Activated gamma-delta T cell treated with Interleukin-2 at 50 U/mL for 16 hours (primary cell): ENCODE data around the gene VEPH1.

Experiments
- DNase-seq: peaks from one replicate; pipeline ENCODE4 v3.0.0-alpha.2; 2020

The VEPH1 gene

DNA sequence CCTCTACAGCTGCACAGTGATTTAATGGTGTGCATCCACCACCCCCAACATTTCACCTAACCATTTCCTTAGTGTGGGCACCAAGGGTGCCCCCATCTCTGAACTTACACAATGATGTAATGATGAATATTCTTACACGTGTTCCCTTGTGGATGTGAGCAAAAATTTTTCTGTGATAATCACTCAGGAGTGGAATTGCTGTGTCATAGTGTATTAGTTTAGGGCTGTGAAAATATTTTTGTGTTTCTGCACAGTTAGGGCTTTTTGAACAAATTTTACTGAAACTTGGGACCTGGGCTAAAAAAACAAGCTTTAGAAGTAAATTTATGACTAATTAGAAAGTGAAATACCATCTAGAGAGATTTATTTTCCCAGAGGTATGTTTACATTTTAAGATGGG is 208.7 kb downstream of the VEPH1 start:
- no peak for DNase-seq

DNA sequence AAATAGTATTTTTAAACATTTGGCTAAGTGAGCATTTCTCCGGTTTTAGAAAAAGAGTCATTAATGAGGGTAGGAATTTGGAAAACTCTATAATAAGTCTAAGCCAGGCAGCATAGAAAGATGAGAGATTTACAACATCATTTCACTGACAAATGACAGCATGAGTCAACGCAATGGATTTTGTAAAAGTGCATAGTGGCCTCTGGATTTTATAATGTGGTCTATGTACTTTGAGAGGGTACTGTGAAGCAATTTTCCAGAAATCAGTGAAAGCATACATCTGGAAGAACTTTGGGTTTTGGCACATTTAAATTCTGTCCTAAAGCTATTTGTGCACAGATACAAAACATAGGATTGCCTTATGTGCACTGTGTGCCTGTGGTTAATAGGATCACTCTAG is 212.4 kb downstream of the VEPH1 start:
- no peak for DNase-seq

DNA sequence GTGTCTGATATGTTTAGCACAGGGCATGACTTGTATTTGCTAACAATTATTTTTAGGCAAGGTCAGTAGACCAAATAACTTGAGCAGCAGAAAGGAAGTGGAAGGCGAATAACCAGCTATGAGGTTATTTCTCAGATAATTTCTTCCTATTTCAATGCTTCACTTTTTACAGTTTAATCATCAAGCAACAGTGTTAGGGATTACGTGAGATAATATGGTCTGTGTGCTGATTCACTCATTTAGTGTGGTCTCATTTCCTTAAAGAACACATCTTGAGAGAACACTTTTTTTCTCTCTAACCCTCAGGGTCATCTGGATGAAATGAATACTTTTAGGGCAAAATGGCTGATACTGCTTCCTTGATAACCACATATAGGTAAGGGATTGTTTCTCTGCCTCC is 217.2 kb downstream of the VEPH1 start:
- DNase-seq: no peak

DNA sequence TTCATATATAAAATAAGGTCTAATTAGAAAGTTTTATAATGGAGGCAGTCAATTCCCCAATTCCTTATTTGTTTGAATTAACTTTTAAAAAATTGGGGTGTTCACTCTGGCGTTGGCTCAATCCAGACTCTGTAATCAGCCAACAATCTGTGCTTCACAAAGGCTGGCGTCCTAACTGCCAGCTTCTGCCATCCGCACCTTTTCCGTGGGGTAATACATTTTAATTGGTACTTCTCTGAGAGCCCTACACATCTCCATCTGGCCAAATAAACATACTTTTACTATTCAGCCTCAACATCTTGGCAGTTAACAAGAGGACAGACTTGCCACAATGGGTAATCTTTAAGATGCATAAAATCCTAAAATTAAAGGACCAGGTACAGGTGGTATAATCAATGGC is 218.1 kb downstream of the VEPH1 start:
- DNase-seq: no peak

DNA sequence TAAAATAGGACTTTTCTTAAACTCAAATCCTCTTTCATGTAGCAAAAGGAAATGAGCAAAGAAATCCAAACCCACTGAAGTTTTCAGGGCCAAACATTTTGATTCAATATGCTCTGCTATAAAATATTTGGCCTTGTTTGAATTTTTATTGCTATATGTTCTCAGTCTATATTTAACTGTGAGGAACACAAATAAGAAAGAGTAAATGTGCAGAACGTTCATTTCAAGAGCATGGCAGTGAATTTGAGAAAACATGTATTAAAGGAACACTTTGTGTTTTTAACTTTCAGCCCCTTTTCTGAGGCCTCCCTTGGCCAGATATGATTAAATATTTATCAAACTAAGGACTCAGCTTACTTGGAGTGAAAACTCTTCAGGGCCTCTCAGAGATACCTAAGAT is 218.5 kb downstream of the VEPH1 start:
- no peak for DNase-seq

DNA sequence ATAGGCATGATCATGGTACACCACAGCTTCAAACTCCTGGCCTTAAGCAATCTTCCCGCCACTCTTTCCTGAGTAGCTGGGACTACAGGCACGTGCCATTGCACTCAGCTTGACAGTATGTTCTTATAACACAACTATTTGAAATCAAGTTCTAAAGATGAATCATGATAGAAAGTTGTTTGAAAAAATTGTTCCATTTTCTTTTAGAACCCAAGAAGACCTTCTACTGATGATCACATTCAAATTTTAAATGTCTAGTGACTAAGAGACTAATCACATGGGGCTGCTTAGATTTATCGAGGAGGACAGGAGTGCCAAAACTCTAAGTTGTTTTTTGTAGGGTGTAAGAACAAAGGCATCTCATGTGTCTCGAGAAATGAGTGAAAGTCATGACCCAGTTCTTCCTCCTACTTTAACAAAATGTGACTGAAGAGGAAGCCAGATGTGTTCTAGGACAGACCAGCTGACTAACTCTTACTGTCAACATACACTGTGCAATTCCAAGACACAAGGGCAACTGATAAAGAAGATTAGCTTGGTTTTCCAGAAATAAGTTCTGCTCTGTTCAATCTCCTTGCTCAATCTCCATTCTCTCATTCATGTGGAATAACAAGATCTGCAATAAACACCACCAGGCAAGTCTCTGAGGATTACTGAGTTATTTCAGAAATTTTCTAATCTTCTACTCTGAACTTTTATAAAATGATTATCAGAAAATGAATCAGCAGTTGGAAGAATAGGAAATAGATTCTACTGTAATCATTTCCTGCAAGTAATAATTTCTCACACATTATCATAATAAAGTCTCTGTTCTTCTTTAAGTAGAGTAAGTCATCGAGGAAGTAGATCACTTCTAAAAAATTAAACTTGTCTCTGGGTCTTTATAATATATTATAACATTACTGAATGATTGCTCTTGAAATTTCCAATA is 220.7 kb downstream of the VEPH1 start:
- DNase-seq: no peak

DNA sequence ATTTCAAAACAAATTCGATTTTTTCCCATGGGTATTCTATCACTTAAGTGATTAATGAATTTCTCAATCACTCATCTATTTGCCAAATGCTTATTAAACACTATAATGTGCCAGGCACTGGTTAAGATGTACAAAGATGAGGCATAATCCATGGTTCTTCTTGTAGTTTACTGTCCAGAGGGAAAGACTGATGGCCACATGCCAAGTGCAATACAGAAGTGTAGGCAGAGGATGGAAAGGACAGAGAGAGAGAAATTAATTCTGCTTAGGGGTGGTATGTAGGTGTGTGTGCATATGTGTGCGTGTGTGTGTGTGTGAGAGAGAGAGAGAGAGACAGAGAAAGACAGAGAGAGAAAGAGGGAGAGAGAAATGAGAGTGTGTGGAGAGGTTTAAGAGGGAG is 222.4 kb downstream of the VEPH1 start:
- DNase-seq: no peak

DNA sequence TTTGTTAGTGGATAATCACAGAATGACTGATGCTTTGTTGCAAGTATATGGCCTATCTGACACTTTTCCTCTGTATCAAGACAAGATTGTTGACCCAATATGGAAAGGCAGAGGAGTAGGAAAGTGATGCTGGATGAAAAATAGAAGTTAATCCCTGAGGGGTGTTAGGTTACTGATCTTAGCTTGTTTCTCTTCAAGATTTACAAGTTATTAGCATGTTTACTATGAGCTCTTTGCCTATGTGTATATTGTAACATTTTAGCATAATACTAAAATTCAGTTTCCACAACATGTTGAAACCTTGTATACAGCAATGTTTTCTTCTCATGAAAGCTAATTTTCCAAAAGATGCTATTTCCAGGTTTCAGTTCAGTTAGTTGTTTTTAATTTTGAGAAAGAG is 222.9 kb downstream of the VEPH1 start:
- DNase-seq: no peak

DNA sequence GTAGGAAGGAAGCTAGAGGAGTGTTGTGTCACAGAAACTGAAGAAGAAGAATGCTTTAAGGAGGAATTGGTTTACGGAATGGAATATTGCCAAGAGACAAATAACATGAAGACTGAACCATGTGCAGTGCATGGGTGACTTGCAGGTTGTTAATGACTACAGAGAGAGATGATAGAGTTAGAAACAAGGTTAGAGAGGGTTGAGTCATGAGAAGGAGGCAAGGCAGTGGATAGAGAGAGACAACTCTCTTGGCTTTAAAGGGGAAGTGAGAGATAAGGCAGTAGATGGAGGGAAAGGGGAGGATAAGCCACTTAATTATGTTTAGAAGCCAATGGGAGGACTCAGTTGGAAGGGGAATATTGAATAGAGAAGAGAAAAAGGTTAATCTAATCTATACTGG is 224.0 kb downstream of the VEPH1 start:
- DNase-seq: no peak

DNA sequence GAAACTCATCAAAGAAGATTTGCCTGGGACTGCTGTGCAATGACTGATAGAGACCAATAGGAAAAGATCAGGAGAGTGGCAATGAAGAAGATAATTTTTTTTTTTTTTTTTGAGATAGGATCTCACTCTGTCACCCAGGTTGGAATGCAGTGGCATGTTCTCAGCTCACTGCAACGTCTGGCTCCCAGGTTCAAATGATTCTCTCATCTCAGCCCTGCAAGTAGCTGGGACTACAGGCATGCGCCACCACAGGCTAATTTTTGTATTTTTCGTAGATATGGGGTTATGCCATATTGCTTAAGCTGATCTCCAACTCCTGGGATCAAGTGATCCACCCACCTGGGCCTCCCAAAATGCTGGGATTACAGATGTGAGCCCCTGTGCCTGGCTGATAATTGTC is 226.4 kb downstream of the VEPH1 start:
- no peak for DNase-seq

DNA sequence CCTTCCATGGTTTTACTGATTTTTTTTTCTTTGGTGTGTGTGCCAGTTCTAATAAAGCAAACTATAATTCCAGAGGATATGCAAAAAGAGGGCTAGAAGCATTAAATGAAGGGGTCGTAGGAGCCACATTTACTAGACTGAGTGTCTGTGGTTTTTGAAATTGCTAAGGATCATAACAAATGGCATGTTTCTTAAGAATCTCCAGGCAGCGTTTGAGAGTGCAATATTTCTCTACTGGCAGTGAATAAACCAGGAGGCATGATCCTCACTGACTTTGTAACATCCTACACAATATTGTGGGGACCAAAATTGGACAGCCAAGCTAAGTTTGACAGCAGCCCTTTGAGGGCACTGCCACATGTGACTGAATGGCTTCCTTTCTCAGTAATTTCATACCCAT is 227.4 kb downstream of the VEPH1 start:
- no peak for DNase-seq

DNA sequence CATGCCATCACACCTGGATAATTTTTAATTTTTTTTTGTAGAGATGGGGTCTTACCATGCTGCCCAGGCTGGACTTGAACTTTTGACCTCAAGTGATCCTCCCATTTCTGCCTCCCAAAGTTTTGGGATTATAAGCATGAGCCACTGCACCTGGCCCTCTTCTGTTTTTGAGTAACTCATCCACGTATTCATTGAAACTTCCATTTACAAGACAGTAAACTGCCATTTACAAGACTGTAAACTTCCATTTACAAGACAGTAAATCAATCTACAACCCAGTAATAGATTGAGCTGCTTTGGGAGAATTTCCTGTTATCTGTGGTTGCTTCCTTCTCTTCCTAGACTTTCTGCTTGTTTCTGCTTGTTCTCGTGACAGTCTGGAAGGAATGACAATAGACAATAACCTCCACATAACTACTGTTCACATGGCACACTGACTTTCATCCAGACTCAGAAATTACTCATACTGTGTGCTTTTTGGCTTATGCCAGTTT is 228.5 kb downstream of the VEPH1 start:
- DNase-seq: no peak

DNA sequence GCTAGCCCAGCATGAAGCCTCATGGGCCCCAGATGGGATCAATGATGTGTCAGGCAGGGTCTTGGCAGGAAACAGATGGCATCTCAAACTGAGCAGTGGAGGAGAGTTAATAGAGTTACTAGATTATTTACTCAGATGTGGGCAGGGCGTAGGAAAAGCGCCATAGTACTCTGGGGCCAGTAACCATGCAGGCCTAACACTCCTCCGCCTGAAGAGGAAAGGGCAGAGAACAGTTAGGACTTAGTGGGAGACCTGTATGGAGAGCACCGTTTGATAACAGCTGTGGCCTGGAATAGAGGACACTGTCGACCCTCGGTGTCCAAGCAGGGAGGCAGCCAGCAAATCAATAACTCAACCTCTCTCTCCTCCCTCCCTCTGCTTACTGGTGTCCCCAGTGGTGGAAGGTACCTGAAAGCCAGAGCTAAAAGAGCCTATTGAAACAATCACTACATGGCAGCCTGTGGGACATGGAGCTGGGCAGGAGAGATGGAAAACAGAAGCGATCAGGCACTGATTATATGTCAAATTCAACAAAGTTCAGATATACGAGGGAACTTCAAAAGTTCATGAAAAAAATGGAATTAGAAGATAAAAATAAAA is 231.8 kb downstream of the VEPH1 start:
- DNase-seq: no peak

DNA sequence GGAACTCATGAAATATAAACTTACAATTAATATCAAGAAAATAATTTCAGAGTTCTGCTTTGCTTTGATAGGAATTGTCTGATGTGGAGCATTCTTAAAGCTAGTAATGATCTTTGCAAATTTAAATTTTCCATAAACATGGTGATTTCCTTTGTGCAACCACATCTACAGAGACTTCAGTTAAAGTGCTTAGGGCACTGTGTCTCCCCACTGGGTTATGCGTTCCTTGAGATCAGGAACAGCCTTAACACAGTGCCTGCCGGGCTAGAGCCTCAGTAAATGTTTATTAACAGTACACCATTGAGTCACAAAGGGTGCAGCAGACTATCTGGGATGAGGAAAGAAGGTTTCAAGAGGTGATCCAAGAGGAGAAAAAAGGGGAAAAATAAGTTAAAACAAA is 235.2 kb downstream of the VEPH1 start:
- DNase-seq: no peak

DNA sequence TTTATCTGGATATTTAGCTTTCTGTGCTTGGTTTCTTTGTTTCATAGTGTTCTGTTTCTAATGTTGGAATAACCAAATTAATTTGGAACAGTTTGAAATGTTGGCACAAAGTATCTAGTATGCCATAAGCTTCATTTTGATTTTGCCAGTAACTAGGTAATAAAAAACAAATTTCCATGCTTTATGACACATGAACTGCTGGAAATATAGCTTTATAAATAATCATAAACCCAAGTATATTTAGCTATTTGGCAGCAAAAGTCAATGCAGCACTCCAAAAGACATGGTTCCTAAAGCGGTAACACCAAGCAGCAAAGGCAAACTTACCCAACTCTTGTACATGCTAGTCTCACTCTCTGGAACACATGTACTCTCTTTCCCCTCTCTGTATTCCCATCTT is 237.3 kb downstream of the VEPH1 start:
- no peak for DNase-seq

DNA sequence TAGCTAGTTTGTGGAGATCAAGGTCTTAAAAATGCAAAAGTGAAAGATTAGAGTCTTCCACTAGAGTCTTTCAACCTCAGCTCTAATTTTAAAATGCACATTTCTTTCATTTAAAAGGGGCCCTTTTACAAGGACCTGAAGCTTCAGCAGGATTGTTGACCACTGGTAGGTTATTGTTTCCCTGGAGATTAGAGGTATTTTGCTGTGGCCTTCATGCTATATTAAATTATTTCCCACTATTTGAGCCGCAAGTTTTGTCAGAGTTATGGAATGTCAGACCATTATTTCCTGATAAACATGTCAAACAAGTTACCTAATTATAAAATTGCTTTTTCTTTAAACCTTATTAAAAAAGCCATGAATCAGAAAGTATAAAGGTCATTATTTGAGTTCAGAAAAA is 240.2 kb downstream of the VEPH1 start:
- no peak for DNase-seq

DNA sequence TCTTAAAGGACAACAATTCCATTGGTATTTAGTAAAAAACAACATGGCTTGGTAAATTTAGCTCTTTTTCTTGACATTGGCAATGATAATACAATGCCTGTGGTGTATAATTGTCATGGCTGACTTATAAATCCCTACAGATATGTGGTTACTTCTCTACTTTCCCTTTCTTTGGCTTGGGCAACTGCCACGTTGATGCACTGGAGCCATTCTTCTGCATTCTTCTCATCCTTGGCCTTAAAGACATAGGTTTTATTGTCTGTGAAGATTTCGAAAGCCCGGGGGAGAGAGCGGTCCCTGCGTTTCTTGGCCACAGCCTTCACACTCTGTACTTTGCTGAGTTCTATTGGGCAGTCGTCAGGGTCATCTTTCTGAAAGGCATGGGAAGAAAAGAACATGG is 242.2 kb downstream of the VEPH1 start:
- DNase-seq: no peak

DNA sequence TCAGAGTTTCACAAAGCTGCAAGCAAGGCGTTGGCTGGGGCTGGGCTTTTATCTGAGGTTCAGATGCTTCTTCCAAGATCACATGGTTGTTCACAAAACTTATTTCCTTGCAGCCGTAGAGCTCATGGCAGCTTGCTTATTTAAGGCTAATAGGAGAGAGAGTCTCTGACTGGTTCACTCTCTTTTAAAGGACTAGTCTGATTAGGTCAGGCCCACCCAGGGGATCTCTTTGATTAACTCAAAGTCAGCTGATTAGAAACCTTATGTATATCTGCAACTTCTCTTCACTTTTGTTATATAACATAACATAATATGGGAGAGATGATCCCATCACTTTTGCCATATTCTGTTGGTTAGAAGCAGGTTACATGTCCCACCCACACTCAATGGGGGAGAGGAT is 243.4 kb downstream of the VEPH1 start:
- no peak for DNase-seq

DNA sequence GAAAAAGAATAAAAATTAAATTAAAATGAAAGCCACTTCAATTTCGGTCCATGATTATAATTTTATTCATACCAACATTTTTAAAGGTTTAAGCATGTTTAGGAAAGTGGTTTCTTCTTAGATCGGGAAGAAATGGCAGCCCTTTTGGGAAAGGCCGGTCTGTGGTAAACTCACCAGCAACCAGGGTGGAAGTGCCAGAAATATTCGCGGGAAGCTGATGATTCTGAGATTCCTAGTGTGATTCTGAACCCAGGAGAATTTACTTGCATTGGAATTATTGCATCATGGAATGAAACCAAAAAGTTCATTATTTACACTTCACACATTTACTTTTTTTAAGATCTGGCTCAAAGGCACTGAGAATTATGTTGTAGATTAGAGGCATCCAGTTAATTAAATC is 246.1 kb downstream of the VEPH1 start:
- no peak for DNase-seq

DNA sequence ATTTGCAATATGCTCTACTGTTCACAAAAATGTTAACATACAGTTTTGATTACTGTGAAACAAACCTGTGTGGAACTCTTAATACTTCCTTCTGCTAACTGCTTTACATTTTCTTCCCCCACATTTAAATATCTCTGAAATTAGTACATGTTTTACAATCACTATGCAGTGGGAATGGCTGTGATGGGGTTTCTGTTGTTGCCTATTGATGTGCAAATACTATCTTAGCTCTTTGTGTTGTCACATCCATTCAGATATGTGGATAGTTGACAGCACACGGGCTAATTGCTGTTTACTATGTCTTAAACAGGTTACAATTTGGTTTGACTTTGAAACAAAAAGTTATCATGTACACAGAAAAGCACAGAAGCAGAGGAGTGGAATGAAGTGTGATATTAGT is 247.4 kb downstream of the VEPH1 start:
- no peak for DNase-seq

DNA sequence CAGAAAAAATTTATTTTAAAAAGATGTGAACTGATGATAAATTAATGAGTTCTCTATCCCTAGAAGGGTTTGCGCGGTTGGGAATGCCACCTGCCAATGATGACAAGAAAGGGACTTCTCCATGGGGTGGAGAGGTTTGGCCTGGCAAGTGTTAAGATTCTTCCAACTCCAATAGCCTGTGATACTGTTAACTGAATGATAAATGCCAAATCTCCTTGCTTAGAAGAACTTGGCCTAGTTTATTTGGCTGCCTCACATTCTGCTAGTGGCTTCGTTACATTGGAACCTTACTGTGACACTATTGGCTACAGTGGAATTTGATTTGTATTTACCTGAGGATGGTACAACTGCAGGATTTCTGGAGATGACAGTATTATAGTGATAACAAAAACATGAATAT is 251.5 kb downstream of the VEPH1 start:
- no peak for DNase-seq

DNA sequence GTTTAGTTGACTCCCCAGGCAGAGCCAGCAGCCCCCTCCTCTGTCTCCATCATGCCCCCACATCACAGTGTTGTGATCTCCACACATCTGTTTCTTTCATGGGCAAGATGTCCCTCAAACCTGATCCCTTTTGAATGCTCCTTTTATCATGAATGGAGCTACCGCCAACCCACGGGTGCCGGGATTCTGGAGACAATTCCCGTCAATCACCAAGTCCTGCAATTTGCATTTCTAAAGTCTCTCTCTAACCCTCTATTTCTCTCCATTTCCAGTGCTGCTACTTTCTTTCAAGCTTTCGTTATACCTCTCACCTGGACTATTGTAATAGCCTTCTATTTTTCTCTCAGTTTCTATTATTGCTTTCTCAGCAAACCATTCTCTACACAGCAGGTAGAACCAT is 253.6 kb downstream of the VEPH1 start:
- no peak for DNase-seq

DNA sequence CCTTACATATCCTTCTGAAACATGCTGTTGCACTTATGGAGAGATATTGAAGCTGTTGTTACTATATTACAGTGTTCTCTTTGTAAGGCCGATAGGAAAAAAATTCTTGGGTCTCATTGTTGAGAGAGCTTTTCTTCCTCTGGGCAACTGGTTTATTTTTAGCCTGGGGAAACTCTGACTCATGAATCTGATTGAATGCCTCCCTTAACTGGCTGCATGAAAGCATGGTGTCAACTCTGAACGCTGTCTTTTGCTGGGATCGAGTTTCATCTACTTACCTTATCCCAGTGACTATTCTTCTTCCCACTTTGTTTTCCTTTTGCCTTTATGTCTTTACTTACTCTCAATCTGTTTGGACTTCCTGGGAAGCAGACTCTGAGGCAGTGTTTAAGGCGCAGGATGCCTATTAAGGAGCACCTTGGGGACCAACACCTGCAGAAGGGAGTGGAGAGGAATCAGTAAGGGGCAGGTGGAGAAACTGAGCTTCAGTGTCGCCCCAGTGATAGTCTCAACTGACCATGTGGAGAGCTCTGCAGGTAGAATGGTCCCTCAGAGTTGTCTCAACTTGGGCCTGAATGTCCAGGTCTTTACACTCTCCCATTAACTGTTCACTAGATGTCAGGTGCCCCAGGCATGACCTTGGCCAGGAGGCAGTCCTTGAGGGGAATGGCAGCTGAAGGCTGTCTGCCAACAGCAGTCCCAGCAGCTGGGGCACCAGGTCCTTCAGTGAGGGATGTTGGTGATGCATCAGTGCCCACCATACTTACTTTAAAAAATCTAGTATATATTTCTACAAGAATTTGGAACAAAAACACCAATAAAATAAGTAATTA is 254.4 kb downstream of the VEPH1 start:
- no peak for DNase-seq

DNA sequence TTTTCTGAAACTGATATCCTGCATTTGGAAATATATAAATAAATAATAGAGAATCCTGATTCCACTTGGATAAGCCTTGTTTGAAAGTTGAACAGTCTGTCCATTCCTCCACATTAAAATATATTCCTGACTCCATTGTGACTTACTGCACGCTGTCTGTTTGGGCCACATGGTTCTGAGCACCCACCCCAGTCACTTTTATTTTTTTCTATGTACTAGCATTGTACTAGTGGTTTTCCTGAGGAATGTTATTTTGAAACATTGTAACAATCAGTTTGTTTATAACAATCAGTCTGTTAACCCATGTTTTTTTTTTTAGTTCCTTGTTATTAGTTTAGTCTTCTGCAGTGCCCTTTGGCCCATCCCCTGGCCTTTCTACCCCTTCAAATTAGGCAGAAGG is 255.8 kb downstream of the VEPH1 start:
- DNase-seq: no peak
